Transverse colon (tissue), 4 donors: ENCODE measurements around the gene SLC12A2. TPM values are rescaled to one million over a fixed set of nuclear protein-coding genes. Genes with fewer than 3 reads are reported as not detected.

Source experiments
- DNase-seq: peaks from one replicate; pipeline ENCODE4 v3.0.0-alpha.2; 2019
- H3K27ac ChIP-seq, 4 donors: fragments of 200-600 bp; sonication (generic); 2 replicates each; pipeline ENCODE4 v1.5.1; 2016 to 2018; ENCODE audit warnings: inconsistent platforms in 4 of 4
- H3K27me3 ChIP-seq: fragments of 200-600 bp; sonication (generic); 2 replicates; pipeline ENCODE4 v1.5.1; 2017; ENCODE audit warnings: inconsistent platforms
- H3K36me3 ChIP-seq, 4 donors: fragments of 200-600 bp; sonication (generic); 2 replicates each; pipeline ENCODE4 v1.5.1; 2017 to 2019; ENCODE audit warnings: inconsistent platforms in 4 of 4
- H3K4me1 ChIP-seq, 4 donors: fragments of 200-600 bp; sonication (generic); 2 replicates each; pipeline ENCODE4 v1.5.1; 2017 to 2020; ENCODE audit warnings: inconsistent platforms in 4 of 4
- H3K4me3 ChIP-seq, 4 donors: fragments of 200-600 bp; sonication (generic); 1 replicate in 1 of 4; 2 replicates in 3 of 4; pipeline versions ENCODE4 v1.5.1 to v1.6.1; 2017 to 2019; ENCODE audit warnings: inconsistent platforms in 4 of 4
- H3K9me3 ChIP-seq, 2 donors: fragments of 200-600 bp; sonication (generic); 2 replicates each; pipeline ENCODE4 v1.5.1; 2017 to 2019; ENCODE audit warnings: inconsistent platforms in 2 of 2
- CTCF ChIP-seq, 5 experiments: fragments of 200-600 bp in 3 of 5; fragments of 450-650 bp in 2 of 5; sonication (generic) in 3 of 5; IDR thresholded peaks; 1 replicate in 2 of 5; 2 replicates in 3 of 5; pipeline ENCODE4 v1.5.1; 2016 to 2017; ENCODE audit warnings: antibody characterized with exemption in 5 of 5, inconsistent platforms in 3 of 5, mild to moderate bottlenecking in 2 of 5, moderate library complexity in 1 of 5
- EP300 ChIP-seq: sonication (generic); formaldehyde crosslinking; IDR thresholded peaks from one replicate; pipeline ENCODE4 v1.6.1; 2017; ENCODE audit warnings: antibody characterized with exemption, low read depth
- POLR2A ChIP-seq: fragments of 450-650 bp; IDR thresholded peaks from one replicate; pipeline ENCODE4 v1.6.1; 2016; ENCODE audit warnings: antibody characterized with exemption, mild to moderate bottlenecking, moderate library complexity
- POLR2AphosphoS5 ChIP-seq, 3 donors: sonication (generic); formaldehyde crosslinking; IDR thresholded peaks; one replicate each; pipeline ENCODE4 v1.6.1; 2016; ENCODE audit warnings: antibody characterized with exemption in 3 of 3
- WGBS, 2 donors: methylation state at CpG; one replicate each; pipeline ENCODE4 v1.1.5; 2018; ENCODE audit warnings: low coverage in 1 of 2; 5-methylcytosine and 5-hydroxymethylcytosine counted together
- in situ Hi-C, 4 donors: fragments of 200-750 bp; cut with MboI; loops; one replicate each; pipeline versions ENCODE4 v1.15.0 to v1.15.1; 2017; ENCODE audit warnings: low sequenced_read_pairs in 3 of 4, low pct_ligation_motif_present in 1 of 4, low pct_unique_long_range_greater_than_20kb in 1 of 4
- intact Hi-C: fragments of 100-400 bp; cut with DNase I; formaldehyde crosslinking; loops from one replicate; pipeline ENCODE4 v1.15.1; 2023; ENCODE audit warnings: low total_unique reads
- total RNA-seq, 4 donors: library from RNA; depleted of rRNA; stranded (reverse); fragments of >200 nt; gene quantifications; one replicate each; pipeline ENCODE4 v1.1.0, GENCODE V29; 2016

SLC12A2 gene
- total RNA-seq, 4 donors from 2014 or later: 40.4 to 91.1 (median 73.5) TPM

DNA sequence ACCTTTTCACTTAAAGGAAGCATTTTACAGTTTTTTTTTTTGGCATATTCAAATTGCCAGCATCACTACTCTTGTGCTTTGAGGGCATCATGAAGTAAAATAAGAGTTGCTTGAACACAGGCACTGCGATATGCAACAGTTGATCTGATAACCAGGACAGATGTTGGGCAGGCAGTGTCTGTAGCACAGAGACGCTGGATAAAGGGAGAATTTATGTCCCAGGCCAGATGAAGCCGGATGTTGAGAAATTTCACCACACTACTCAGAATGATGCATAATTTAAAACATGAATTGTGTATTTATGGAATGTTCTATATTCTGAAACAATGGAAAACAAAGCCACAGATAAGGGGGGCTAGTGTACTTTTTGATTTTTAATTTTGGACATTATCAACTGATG lies 71.4 kb downstream of the SLC12A2 start:
- peaks cover 0 to 67% (median 30%) of the 10 kb centered on the region in 4 donors for H3K36me3 ChIP-seq
- no peak for TF ChIP-seq POLR2A
- TF ChIP-seq EP300: no peak
- TF ChIP-seq CTCF (IDR thresholded peaks at IDR 0.05): no peak
- TF ChIP-seq POLR2AphosphoS5 (IDR thresholded peaks at IDR 0.05): no peak
- no peaks in the 10 kb centered on the region for H3K9me3 ChIP-seq
- DNase-seq: no peak
- in situ Hi-C loops (no loop called here), intact Hi-C loops (no loop called here)
- no peak overlapping the region for H3K27ac ChIP-seq
- WGBS, 2 donors: 66 to 77% methylated on average over 2 to 3 of the region's 3 CpGs
- no peaks in the 10 kb centered on the region for H3K4me1 ChIP-seq
- no peaks in the 10 kb centered on the region for H3K27me3 ChIP-seq
- no peak overlapping the region for H3K4me3 ChIP-seq

- H3K9me3 ChIP-seq: no peaks in the 10 kb centered on the region
- no peak overlapping the region for H3K27ac ChIP-seq
- no peaks in the 10 kb centered on the region for H3K4me1 ChIP-seq
- DNase-seq: no peak
- in situ Hi-C loops (no loop called here), intact Hi-C loops (no loop called here)
- no peak overlapping the region for H3K4me3 ChIP-seq
- no peak for TF ChIP-seq POLR2A
- no peak for TF ChIP-seq EP300
- no peak for TF ChIP-seq CTCF (IDR thresholded peaks at IDR 0.05)
- no peak for TF ChIP-seq POLR2AphosphoS5 (IDR thresholded peaks at IDR 0.05)
- peaks cover 0 to 67% (median 26%) of the 10 kb centered on the region in 4 donors for H3K36me3 ChIP-seq
- H3K27me3 ChIP-seq: no peaks in the 10 kb centered on the region
Observed at GRCh38 chr5:128155776-128156175, 72.2 kb downstream of the SLC12A2 start.

DNA sequence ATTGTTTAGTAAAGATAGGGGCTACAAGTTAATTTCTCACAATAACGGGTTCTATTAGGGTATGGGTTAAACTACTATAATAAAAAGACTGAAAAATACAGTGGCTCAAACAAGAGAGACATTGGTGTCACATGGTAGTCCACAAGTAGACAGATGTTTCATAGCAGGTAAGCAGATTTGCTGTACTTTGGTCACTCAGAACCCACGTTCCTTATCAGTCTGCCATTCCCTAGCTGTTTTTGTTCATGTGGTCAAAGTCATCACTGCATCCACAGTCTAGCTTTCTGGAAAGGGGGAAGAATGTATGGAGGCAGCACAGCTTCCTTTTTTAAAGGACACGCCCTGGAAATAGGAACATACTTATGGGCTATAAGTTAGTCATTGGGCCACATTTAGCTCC lies 73.0 kb downstream of the SLC12A2 start:
- H3K36me3 ChIP-seq: peaks cover 0 to 66% (median 25%) of the 10 kb centered on the region in 4 donors
- no peak for TF ChIP-seq CTCF (IDR thresholded peaks at IDR 0.05)
- TF ChIP-seq EP300: no peak
- no peak for TF ChIP-seq POLR2A
- no peak for TF ChIP-seq POLR2AphosphoS5 (IDR thresholded peaks at IDR 0.05)
- no peak for DNase-seq
- no peaks in the 10 kb centered on the region for H3K27me3 ChIP-seq
- 79 to 80% methylated on average over 1 to 3 of the region's 3 CpGs for WGBS, 2 donors
- in situ Hi-C loops (no loop called here), intact Hi-C loops (no loop called here)
- H3K4me1 ChIP-seq: no peaks in the 10 kb centered on the region
- no peak overlapping the region for H3K4me3 ChIP-seq
- no peaks in the 10 kb centered on the region for H3K9me3 ChIP-seq
- H3K27ac ChIP-seq: no peak overlapping the region

DNA sequence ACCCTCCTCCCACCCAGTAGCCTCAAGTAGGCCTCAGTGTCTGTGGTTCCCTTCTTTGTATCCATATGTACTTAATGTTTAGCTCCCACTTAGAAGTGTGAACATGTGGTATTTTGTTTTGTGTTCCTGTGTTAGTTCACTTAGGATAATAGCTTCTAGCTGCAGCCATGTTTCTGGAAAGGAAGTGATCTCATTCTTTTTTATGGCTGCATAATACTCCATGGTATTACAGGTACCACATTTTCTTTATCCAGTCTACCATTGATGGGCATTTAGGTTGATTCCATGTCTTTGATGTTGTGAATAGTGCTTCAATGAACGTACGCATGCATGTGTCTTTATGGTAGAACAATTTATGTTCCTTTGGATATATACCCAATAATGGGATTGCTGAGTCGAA lies 74.8 kb downstream of the SLC12A2 start:
- WGBS, 2 donors: 77 to 90% methylated on average over 3 of the region's 3 CpGs
- DNase-seq: no peak
- Histone ChIP-seq H3K36me3 (peaks cover 0 to 57% (median 17%) of the 10 kb centered on the region in 4 donors), H3K4me3 (no peak overlapping the region), H3K27me3 (no peaks in the 10 kb centered on the region), H3K9me3 (no peaks in the 10 kb centered on the region), H3K27ac (no peak overlapping the region), H3K4me1 (no peaks in the 10 kb centered on the region)
- in situ Hi-C loops (no loop called here), intact Hi-C loops (no loop called here)
- TF ChIP-seq CTCF (IDR thresholded peaks at IDR 0.05) (no peak), POLR2A (no peak), EP300 (no peak), POLR2AphosphoS5 (IDR thresholded peaks at IDR 0.05) (no peak)
